ENCODE data around the gene DCTN1. TPM values are rescaled to one million over a fixed set of nuclear protein-coding genes. Genes with fewer than 3 reads are reported as not detected.
A peak's percentile ranks its signal among the peaks of the same experiment; 100 is the strongest.

DCTN1 gene
- total RNA-seq, 1 donor from 2014 or later = 244 TPM

DNA sequence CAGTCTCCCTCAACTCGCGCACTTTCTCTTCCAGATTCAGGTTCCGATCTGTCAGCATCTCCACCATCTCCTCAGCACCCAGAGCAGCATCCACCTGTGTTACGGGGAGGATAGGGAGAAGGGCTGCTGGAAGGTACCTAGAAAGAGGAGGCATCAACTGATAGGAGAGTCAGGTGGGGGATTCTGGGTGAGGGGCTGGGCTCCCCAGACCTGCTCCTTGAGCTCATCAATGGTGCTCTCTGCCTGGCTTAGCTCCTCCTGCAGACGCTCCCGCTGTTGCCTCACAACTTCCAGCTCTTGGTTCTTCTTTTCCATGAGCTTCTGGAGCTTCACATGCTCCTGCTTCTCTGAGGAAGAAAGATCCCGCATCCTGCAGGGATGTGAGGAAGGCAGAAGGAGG, 10.1 kb downstream of the DCTN1 start:
- Mint-ChIP-seq H3K4me1 (ENCODE audit: unreplicated experiment) (peaks cover 26% of the 10 kb centered on the region), H3K27me3 (ENCODE audit: unreplicated experiment) (peaks cover 10% of the 10 kb centered on the region), H3K36me3 (ENCODE audit: low read depth, unreplicated experiment) (peaks cover 74% of the 10 kb centered on the region), H3K27ac (ENCODE audit: unreplicated experiment) (no peak overlapping the region), H3K9me3 (ENCODE audit: unreplicated experiment) (no peaks in the 10 kb centered on the region), H3K4me3 (ENCODE audit: unreplicated experiment) (peak overlapping the region; percentile 72)
- TF ChIP-seq, protein P1, sequence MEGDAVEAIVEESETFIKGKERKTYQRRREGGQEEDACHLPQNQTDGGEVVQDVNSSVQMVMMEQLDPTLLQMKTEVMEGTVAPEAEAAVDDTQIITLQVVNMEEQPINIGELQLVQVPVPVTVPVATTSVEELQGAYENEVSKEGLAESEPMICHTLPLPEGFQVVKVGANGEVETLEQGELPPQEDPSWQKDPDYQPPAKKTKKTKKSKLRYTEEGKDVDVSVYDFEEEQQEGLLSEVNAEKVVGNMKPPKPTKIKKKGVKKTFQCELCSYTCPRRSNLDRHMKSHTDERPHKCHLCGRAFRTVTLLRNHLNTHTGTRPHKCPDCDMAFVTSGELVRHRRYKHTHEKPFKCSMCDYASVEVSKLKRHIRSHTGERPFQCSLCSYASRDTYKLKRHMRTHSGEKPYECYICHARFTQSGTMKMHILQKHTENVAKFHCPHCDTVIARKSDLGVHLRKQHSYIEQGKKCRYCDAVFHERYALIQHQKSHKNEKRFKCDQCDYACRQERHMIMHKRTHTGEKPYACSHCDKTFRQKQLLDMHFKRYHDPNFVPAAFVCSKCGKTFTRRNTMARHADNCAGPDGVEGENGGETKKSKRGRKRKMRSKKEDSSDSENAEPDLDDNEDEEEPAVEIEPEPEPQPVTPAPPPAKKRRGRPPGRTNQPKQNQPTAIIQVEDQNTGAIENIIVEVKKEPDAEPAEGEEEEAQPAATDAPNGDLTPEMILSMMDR (IDR thresholded peaks at IDR 0.05; ENCODE audit: unreplicated experiment) = no peak
- DNase-seq (ENCODE audit: low spot score) = no peak

DNA sequence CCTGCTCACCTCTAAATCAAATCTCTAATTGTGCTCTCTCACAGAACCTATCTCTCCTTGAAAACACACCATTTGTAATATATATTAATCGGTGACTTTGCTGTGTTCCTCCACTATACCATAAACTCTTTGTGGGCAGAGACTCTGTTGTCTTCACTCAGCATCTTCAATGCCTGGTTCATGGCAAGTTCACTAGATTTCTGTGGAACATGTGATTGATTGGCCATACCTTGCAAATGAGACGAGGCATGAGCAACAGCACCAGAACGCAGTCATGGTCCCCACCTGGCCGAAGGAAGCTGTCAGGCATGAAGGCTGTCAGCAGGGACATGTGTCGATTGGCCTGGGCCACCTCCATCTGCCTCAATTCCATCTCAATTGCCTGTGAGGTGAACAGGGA, 11.6 kb downstream of the DCTN1 start:
- H3K27ac Mint-ChIP-seq (ENCODE audit: unreplicated experiment) = peak overlapping the region; percentile 70
- H3K9me3 Mint-ChIP-seq (ENCODE audit: unreplicated experiment) = no peaks in the 10 kb centered on the region
- H3K4me1 Mint-ChIP-seq (ENCODE audit: unreplicated experiment) = peaks cover 14% of the 10 kb centered on the region
- DNase-seq (ENCODE audit: low spot score) = no peak
- TF ChIP-seq, protein P1 (IDR thresholded peaks at IDR 0.05; ENCODE audit: unreplicated experiment) = no peak
- peaks cover 79% of the 10 kb centered on the region for H3K36me3 Mint-ChIP-seq (ENCODE audit: low read depth, unreplicated experiment)
- H3K27me3 Mint-ChIP-seq (ENCODE audit: unreplicated experiment) = peaks cover 17% of the 10 kb centered on the region
- H3K4me3 Mint-ChIP-seq (ENCODE audit: unreplicated experiment) = peak overlapping the region; percentile 38

DNA sequence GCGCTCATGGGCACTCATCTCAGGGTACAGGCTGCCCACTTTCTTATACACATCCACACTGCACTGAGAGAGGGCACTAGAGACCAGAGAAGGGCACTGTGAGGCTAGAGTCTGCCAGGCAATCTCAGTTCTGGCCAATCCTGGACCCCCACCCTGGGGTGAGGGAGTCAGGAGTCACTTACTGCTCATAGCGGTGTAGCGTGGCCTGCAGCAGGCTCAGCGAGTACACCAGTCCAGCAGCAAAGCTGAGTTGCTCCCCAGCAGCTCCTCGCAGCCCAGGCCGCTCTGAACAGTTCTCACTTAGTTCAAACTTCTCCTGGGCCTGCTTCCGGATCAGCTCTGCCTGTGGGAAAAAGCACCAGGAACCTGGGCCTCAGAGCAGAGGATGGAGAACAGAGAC, 12.3 kb downstream of the DCTN1 start:
- DNase-seq (ENCODE audit: low spot score) = no peak
- Mint-ChIP-seq H3K36me3 (ENCODE audit: low read depth, unreplicated experiment) (peaks cover 82% of the 10 kb centered on the region), H3K4me1 (ENCODE audit: unreplicated experiment) (peaks cover 8% of the 10 kb centered on the region), H3K4me3 (ENCODE audit: unreplicated experiment) (no peak overlapping the region), H3K27ac (ENCODE audit: unreplicated experiment) (no peak overlapping the region), H3K27me3 (ENCODE audit: unreplicated experiment) (peaks cover 17% of the 10 kb centered on the region), H3K9me3 (ENCODE audit: unreplicated experiment) (no peaks in the 10 kb centered on the region)
- TF ChIP-seq, protein P1 (IDR thresholded peaks at IDR 0.05; ENCODE audit: unreplicated experiment) = no peak

DNA sequence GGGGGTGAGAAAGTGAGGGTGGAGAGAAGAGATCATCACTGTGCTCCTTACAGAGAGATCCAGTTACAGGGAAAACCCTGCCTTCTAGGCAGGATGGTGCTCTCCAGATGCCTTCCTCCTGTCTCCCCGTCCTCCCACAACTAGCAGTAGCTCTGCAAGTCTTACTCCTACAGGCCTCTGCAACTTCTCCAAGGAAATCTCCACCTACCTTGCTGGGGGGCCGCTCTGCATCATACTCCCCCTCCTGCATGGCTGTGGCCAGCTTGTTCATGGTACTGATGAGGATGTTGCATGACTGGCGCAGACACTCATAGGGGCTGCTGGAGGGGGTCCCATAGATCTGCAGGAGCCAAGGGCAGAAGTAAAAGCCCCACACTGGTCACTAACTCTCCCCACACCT, 14.1 kb downstream of the DCTN1 start:
- peak overlapping the region; percentile 32 for H3K4me3 Mint-ChIP-seq (ENCODE audit: unreplicated experiment)
- H3K9me3 Mint-ChIP-seq (ENCODE audit: unreplicated experiment) = no peaks in the 10 kb centered on the region
- peaks cover 16% of the 10 kb centered on the region for H3K27me3 Mint-ChIP-seq (ENCODE audit: unreplicated experiment)
- no peak overlapping the region for H3K27ac Mint-ChIP-seq (ENCODE audit: unreplicated experiment)
- TF ChIP-seq, protein P1 (IDR thresholded peaks at IDR 0.05; ENCODE audit: unreplicated experiment) = no peak
- peaks cover 1% of the 10 kb centered on the region for H3K4me1 Mint-ChIP-seq (ENCODE audit: unreplicated experiment)
- DNase-seq (ENCODE audit: low spot score) = no peak
- peaks cover 77% of the 10 kb centered on the region for H3K36me3 Mint-ChIP-seq (ENCODE audit: low read depth, unreplicated experiment)

DNA sequence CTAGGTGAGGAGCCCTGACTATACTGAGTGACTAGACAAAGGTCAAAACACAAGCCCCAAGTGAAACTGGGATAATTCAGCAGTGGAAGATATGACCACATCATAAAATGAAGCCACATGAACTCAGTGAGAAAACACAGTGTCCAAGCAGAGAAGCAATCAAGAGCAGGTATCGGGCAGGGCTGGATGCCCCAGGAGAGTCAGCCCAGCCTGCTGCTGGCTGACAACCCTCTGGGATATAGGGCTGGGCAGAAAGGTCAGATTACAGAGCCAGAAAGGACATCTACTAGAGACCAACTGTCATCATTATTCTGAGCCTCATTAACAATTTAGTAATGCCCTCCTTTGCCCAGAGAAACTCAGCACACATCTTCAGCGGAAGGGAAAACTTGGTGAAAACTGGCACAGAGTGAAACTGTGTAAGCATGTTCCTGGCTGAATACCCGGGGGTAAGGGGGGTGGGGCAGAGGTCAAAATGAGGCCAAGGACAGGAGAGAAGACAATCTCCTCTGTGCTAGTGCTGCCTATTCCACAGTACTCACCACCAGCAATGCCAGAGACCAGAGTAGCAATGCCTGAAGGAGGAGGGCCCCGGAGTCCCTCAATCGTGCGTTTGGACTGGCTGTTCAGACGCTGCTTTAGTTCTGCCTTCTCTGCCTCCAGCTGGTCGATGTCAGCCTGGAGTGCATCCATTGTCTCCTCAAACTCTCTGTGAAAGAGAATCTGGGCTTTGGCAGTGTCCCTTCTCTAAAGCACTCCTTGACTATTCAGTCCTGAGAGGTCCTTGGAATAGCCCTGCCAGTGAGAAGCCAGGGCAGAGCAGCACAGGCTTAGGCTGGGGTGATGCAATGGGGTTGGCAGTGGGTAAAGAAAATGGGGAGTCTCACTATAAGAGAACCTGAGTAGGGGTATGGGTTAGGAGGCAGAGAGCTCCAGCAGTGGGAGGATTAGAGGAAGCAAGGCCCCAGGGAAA, 15.3 kb downstream of the DCTN1 start:
- no peak for DNase-seq (ENCODE audit: low spot score)
- TF ChIP-seq, protein P1 (IDR thresholded peaks at IDR 0.05; ENCODE audit: unreplicated experiment) = no peak
- peak overlapping the region; percentile 84 for H3K4me3 Mint-ChIP-seq (ENCODE audit: unreplicated experiment)
- no peaks in the 10 kb centered on the region for H3K4me1 Mint-ChIP-seq (ENCODE audit: unreplicated experiment)
- no peaks in the 10 kb centered on the region for H3K9me3 Mint-ChIP-seq (ENCODE audit: unreplicated experiment)
- H3K36me3 Mint-ChIP-seq (ENCODE audit: low read depth, unreplicated experiment) = peaks cover 74% of the 10 kb centered on the region
- no peak overlapping the region for H3K27ac Mint-ChIP-seq (ENCODE audit: unreplicated experiment)
- H3K27me3 Mint-ChIP-seq (ENCODE audit: unreplicated experiment) = peaks cover 15% of the 10 kb centered on the region

Measured in endothelial cell (in vitro differentiated cells).